Mesothelial cell of epicardium (in vitro differentiated cells): ENCODE data around the gene SORL1. TPM values are rescaled to one million over a fixed set of nuclear protein-coding genes. Genes with fewer than 3 reads are reported as not detected.

Source experiments
- DNase-seq, 2 experiments: peaks; one replicate each; pipeline ENCODE4 v3.0.0; 2021; ENCODE audit warnings: low spot score in 2 of 2; ENCODE audit not compliant: unreplicated experiment in 2 of 2
- H3K27ac Mint-ChIP-seq: 2 replicates; pipeline ENCODE4 v1.8.0; 2021; ENCODE audit warnings: mixed read lengths
- H3K27me3 Mint-ChIP-seq: 2 replicates; pipeline ENCODE4 v1.8.0; 2021; ENCODE audit warnings: low read depth, mixed read lengths
- H3K36me3 Mint-ChIP-seq: 2 replicates; pipeline ENCODE4 v1.8.0; 2021; ENCODE audit warnings: mixed read lengths
- H3K4me1 Mint-ChIP-seq: 2 replicates; pipeline ENCODE4 v1.8.0; 2021; ENCODE audit warnings: mixed read lengths
- H3K4me3 Mint-ChIP-seq: 2 replicates; pipeline ENCODE4 v1.8.0; 2021; ENCODE audit warnings: mild to moderate bottlenecking, moderate library complexity, mixed read lengths
- H3K9me3 Mint-ChIP-seq: 2 replicates; pipeline ENCODE4 v1.8.0; 2021; ENCODE audit warnings: mixed read lengths
- total RNA-seq: library from RNA; stranded (reverse); gene quantifications from 3 replicates; pipeline ENCODE4 v1.2.1, GENCODE V29; 2021
- TF ChIP-seq, protein P1 (sequence below): fragments of 200-600 bp; sonication (generic); IDR thresholded peaks from one replicate; pipeline ENCODE4 v1.5.0; 2021; ENCODE audit warnings: antibody characterized with exemption; ENCODE audit not compliant: unreplicated experiment

SORL1 gene
- total RNA-seq, 1 donor from 2014 or later: 32.8 TPM

DNA sequence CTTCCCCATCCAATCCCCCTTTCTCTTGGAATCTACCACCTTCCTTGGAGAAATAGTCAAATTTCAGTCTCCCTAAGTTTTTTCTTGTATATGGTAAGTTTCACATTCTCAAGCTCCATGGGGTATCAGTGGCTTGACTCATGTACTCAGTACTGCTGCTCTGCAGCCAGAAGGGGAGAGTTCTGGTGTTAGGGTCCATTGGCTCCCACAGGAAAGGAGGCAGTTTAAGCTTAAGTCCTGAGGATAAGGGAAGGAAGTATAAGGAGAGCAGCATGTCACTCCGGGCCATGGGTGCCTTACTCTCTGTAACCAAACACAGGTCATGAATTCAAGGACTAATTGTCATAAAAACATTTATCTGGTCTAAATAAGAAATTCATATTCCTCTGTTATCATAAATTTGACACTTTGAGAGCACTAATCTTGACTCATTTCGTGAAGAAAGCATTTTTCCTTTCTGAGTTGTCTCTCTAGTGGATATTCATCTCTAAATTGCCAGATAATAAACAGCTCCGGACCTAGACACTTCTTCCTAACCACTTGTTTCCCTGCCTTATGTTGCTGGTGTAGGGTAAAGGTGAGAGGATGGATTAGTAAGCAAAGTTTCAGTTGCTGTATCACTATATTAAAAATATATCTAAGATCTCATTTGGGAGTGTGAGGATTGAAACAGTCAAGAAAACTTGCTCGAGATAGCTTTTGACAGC is 20.1 kb upstream of the SORL1 start:
- H3K36me3 Mint-ChIP-seq: no peaks in the 10 kb centered on the region
- DNase-seq: no peak
- peaks cover 8% of the 10 kb centered on the region for H3K4me1 Mint-ChIP-seq
- no peaks in the 10 kb centered on the region for H3K9me3 Mint-ChIP-seq
- H3K27me3 Mint-ChIP-seq: peaks cover 17% of the 10 kb centered on the region
- H3K4me3 Mint-ChIP-seq: no peak overlapping the region
- TF ChIP-seq, protein P1, sequence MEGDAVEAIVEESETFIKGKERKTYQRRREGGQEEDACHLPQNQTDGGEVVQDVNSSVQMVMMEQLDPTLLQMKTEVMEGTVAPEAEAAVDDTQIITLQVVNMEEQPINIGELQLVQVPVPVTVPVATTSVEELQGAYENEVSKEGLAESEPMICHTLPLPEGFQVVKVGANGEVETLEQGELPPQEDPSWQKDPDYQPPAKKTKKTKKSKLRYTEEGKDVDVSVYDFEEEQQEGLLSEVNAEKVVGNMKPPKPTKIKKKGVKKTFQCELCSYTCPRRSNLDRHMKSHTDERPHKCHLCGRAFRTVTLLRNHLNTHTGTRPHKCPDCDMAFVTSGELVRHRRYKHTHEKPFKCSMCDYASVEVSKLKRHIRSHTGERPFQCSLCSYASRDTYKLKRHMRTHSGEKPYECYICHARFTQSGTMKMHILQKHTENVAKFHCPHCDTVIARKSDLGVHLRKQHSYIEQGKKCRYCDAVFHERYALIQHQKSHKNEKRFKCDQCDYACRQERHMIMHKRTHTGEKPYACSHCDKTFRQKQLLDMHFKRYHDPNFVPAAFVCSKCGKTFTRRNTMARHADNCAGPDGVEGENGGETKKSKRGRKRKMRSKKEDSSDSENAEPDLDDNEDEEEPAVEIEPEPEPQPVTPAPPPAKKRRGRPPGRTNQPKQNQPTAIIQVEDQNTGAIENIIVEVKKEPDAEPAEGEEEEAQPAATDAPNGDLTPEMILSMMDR: no peak
- no peak overlapping the region for H3K27ac Mint-ChIP-seq

DNA sequence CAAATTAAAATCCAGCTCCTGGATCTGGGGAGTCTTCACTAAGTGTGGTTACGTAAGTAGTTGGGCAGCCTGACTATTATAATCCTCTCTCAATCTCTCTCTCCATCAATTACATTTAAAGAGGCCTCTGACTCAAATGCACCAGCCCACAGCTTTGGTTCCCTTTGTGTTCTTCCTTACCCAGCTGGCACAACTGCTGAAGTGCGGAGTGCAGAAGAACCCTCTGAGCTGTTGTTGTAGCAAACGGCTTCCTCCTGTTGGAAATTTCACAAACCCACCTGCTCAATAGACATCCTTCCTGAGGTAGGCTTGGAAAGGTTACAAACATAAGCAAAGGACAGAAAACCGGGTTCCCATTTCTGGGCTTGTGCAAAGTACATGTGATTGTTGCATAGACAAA is 17.0 kb upstream of the SORL1 start:
- no peak for DNase-seq
- Mint-ChIP-seq H3K4me1 (no peaks in the 10 kb centered on the region), H3K27me3 (peaks cover 10% of the 10 kb centered on the region), H3K36me3 (no peaks in the 10 kb centered on the region), H3K4me3 (no peak overlapping the region), H3K27ac (no peak overlapping the region), H3K9me3 (no peaks in the 10 kb centered on the region)
- TF ChIP-seq, protein P1: no peak

DNA sequence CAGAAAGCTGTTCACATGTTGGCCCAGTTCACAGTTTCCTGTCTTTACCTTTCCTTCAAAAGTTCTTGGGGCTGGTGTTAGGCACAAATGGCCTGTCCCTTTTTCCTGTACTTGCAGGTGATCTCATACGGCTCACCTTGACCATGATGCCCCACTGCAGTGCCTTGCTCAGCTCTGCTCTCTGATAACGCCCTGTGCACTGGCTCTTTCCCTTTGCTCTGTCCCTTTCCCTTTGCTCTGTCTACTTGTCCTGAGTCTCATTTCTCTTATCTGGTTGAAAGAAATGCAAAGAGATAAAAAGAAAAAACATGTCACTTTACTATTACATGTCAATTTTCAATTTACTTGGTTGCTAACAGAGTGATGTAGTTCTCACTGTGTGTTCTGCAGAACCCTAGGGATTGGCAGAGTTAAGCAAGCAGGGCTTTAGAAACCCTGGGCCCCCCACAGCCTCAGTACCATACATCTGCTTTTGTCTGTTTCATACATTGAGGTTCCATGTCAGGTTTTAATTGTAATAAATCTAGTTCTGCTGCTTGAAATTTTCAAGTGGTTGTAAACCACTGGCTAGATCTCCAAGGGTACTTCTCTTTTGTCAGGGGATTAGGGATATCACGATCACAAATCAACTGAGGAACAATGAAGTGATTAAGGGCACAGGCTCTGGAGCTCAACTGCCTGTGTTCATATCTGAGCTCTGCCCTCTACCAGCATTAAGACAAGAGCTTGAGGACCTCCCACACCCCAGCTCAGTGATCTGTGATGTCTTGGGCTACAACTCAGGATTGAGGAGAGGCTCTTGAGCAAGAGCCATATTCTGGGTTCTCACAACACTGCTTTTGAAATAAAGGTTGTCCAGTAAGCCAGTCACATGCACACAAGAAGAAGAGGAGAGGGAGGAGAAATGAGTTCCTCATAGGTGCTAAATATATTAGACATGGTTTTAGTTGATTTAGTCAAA is 16.3 kb upstream of the SORL1 start:
- peaks cover 10% of the 10 kb centered on the region for H3K27me3 Mint-ChIP-seq
- no peak for DNase-seq
- no peaks in the 10 kb centered on the region for H3K36me3 Mint-ChIP-seq
- no peaks in the 10 kb centered on the region for H3K9me3 Mint-ChIP-seq
- TF ChIP-seq, protein P1: no peak
- H3K4me3 Mint-ChIP-seq: no peak overlapping the region
- no peak overlapping the region for H3K27ac Mint-ChIP-seq
- no peaks in the 10 kb centered on the region for H3K4me1 Mint-ChIP-seq

DNA sequence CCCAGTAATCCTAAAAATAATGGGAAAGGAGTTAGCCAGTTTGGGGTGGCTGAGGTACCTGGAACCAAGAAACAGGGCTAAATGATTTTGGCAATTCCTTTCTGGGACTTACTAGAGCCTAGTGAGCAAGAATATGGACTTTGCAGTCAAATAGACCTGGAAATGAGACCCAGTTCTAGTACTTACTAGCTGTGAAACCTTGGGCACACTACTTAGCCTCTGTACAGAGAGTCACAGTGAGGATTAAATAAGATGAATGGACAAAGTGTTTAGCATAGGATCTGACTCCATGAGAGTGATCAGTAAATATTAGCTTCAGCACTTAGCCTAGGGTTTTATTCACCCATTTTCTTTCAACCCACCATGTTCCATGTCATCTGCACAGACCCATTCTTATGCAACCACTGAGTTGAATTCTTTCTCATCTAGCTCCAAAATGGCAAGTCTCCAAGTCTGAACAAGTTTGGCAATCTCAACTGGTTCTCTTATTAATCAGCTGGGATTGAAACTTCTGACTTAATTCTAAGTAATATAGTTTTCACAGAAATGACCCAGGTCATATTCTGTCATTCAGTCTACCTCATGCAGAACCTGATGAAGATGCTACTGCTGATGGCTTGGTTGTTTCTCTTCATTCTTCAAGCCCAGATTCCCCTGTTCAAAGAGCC is 15.0 kb upstream of the SORL1 start:
- no peak overlapping the region for H3K27ac Mint-ChIP-seq

DNA sequence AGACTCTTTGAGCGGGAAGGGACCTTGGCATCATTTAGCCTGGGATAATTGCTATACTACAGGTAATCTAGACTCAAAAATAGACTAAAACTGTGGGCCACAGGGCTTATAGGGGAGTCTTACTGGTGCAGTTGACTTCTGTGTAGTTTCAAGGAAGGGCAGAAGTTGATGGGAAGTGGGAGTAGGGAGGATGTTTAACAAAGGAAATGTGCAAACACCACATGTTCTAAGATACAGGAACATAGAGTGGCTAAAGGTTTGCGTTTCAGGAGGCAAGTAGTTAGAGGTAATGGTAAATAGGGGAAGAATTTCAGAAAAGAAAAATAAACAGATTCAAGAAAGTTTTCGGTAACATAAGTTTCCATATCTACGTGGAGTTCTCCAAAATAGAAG is 14.4 kb upstream of the SORL1 start:
- Mint-ChIP-seq H3K27me3 (peaks cover 10% of the 10 kb centered on the region), H3K4me3 (no peak overlapping the region), H3K9me3 (no peaks in the 10 kb centered on the region), H3K27ac (no peak overlapping the region), H3K36me3 (no peaks in the 10 kb centered on the region), H3K4me1 (no peaks in the 10 kb centered on the region)
- TF ChIP-seq, protein P1: no peak
- DNase-seq: no peak

More for the DNA sequence above, 15.0 kb upstream of the SORL1 start:
- Mint-ChIP-seq H3K27me3 (peaks cover 10% of the 10 kb centered on the region), H3K36me3 (no peaks in the 10 kb centered on the region), H3K4me3 (no peak overlapping the region), H3K4me1 (no peaks in the 10 kb centered on the region), H3K9me3 (no peaks in the 10 kb centered on the region)
- no peak for DNase-seq
- TF ChIP-seq, protein P1: no peak
